WTC11 (cell line): ENCODE measurements around the gene PI4K2A. TPM values are rescaled to one million over a fixed set of nuclear protein-coding genes. Genes with fewer than 3 reads are reported as not detected.

ENCODE experiments used
- CBFB ChIP-seq: sonication (generic); formaldehyde crosslinking; IDR thresholded peaks from 2 replicates; pipeline ENCODE4 v1.8.1; 2022; ENCODE audit warnings: mild to moderate bottlenecking, low read depth, missing genetic modification reagents
- CREM ChIP-seq: sonication (generic); formaldehyde crosslinking; IDR thresholded peaks from 2 replicates; pipeline ENCODE4 v1.8.1; 2022; ENCODE audit warnings: mild to moderate bottlenecking, missing genetic modification reagents, moderate library complexity
- ESRRA ChIP-seq: sonication (generic); formaldehyde crosslinking; IDR thresholded peaks from 2 replicates; pipeline ENCODE4 v1.8.1; 2022; ENCODE audit warnings: mild to moderate bottlenecking, missing genetic modification reagents, borderline replicate concordance
- HMGA2 ChIP-seq: fragments of 250-450 bp; sonication (Bioruptor Pico); IDR thresholded peaks from 2 replicates; pipeline ENCODE4 v1.4.0; 2021; ENCODE audit warnings: mild to moderate bottlenecking, moderate library complexity
- NR3C1 ChIP-seq: sonication (generic); formaldehyde crosslinking; conservative IDR thresholded peaks from 2 replicates; pipeline ENCODE4 v1.8.1; 2023; ENCODE audit warnings: low read depth, mild to moderate bottlenecking, missing genetic modification reagents
- ZNF423 ChIP-seq: fragments of 250-450 bp; sonication (Bioruptor Pico); IDR thresholded peaks from 2 replicates; pipeline ENCODE4 v2.1.2; 2022; ENCODE audit warnings: mild to moderate bottlenecking, moderate library complexity
- total RNA-seq: library from RNA; stranded (reverse); gene quantifications from 3 replicates; pipeline ENCODE4 v1.2.3, GENCODE V29; 2021
- TF ChIP-seq, protein P1 (sequence below): sonication (generic); formaldehyde crosslinking; IDR thresholded peaks from 2 replicates; pipeline ENCODE4 v1.8.1; 2022; ENCODE audit warnings: missing genetic modification reagents, borderline replicate concordance
- TF ChIP-seq, protein P2 (sequence below): sonication (generic); formaldehyde crosslinking; IDR thresholded peaks from 2 replicates; pipeline ENCODE4 v1.8.0; 2022; ENCODE audit warnings: mild to moderate bottlenecking, missing genetic modification reagents
- TF ChIP-seq, protein P3 (sequence below): sonication (generic); formaldehyde crosslinking; IDR thresholded peaks from 2 replicates; pipeline ENCODE4 v1.8.1; 2023; ENCODE audit warnings: mild to moderate bottlenecking, missing genetic modification reagents, moderate library complexity
- TF ChIP-seq, protein P4 (sequence below): sonication (generic); formaldehyde crosslinking; IDR thresholded peaks from 2 replicates; pipeline ENCODE4 v1.8.0; 2023; ENCODE audit warnings: missing genetic modification reagents, mild to moderate bottlenecking, borderline replicate concordance

Gene PI4K2A
- total RNA-seq, 1 experiment from 2014 or later: 19.5 TPM

DNA sequence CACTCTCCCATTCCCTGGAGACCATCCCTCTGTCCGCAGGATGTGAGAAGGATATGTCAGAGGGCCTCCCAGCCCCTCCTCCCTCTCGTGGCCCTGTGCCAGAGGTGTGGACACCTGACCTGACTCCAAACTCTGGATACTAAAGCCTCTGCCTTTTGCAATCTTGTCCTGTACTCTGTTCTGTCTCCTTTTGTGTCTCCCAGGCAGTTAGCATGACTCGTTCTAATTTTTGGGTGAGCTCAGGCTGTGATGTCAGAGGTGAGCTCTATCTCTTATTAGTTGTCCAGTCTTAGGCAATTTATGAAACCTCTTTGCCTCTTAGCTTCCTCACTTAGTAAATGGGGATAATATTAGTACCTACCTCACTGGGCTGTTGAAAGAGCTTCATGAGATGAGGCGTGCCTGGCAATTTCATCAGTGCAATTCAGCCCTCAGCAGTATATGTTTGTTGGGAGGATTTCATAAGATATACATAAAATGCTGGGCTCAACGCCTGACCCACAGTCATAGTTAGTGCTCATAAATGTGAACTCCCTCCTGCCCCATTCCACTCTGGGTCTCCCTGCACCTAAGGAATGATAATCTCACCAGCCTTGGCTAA, 84.0 kb downstream of the PI4K2A start (continued):
- TF ChIP-seq, protein P1, sequence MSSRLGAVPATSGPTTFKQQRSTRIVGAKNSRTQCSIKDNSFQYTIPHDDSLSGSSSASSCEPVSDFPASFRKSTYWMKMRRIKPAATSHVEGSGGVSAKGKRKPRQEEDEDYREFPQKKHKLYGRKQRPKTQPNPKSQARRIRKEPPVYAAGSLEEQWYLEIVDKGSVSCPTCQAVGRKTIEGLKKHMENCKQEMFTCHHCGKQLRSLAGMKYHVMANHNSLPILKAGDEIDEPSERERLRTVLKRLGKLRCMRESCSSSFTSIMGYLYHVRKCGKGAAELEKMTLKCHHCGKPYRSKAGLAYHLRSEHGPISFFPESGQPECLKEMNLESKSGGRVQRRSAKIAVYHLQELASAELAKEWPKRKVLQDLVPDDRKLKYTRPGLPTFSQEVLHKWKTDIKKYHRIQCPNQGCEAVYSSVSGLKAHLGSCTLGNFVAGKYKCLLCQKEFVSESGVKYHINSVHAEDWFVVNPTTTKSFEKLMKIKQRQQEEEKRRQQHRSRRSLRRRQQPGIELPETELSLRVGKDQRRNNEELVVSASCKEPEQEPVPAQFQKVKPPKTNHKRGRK (CRISPR knock-in tag): no peak
- TF ChIP-seq HMGA2 (CRISPR knock-in tag) (no peak), NR3C1 (CRISPR knock-in tag) (no peak), CBFB (CRISPR knock-in tag) (no peak), ESRRA (CRISPR knock-in tag) (no peak), CREM (CRISPR knock-in tag) (no peak), ZNF423 (CRISPR knock-in tag) (no peak)
- TF ChIP-seq, protein P2, sequence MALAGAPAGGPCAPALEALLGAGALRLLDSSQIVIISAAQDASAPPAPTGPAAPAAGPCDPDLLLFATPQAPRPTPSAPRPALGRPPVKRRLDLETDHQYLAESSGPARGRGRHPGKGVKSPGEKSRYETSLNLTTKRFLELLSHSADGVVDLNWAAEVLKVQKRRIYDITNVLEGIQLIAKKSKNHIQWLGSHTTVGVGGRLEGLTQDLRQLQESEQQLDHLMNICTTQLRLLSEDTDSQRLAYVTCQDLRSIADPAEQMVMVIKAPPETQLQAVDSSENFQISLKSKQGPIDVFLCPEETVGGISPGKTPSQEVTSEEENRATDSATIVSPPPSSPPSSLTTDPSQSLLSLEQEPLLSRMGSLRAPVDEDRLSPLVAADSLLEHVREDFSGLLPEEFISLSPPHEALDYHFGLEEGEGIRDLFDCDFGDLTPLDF (CRISPR knock-in tag): no peak
- TF ChIP-seq, protein P3, sequence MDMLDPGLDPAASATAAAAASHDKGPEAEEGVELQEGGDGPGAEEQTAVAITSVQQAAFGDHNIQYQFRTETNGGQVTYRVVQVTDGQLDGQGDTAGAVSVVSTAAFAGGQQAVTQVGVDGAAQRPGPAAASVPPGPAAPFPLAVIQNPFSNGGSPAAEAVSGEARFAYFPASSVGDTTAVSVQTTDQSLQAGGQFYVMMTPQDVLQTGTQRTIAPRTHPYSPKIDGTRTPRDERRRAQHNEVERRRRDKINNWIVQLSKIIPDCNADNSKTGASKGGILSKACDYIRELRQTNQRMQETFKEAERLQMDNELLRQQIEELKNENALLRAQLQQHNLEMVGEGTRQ (CRISPR knock-in tag): no peak
- TF ChIP-seq, protein P4, sequence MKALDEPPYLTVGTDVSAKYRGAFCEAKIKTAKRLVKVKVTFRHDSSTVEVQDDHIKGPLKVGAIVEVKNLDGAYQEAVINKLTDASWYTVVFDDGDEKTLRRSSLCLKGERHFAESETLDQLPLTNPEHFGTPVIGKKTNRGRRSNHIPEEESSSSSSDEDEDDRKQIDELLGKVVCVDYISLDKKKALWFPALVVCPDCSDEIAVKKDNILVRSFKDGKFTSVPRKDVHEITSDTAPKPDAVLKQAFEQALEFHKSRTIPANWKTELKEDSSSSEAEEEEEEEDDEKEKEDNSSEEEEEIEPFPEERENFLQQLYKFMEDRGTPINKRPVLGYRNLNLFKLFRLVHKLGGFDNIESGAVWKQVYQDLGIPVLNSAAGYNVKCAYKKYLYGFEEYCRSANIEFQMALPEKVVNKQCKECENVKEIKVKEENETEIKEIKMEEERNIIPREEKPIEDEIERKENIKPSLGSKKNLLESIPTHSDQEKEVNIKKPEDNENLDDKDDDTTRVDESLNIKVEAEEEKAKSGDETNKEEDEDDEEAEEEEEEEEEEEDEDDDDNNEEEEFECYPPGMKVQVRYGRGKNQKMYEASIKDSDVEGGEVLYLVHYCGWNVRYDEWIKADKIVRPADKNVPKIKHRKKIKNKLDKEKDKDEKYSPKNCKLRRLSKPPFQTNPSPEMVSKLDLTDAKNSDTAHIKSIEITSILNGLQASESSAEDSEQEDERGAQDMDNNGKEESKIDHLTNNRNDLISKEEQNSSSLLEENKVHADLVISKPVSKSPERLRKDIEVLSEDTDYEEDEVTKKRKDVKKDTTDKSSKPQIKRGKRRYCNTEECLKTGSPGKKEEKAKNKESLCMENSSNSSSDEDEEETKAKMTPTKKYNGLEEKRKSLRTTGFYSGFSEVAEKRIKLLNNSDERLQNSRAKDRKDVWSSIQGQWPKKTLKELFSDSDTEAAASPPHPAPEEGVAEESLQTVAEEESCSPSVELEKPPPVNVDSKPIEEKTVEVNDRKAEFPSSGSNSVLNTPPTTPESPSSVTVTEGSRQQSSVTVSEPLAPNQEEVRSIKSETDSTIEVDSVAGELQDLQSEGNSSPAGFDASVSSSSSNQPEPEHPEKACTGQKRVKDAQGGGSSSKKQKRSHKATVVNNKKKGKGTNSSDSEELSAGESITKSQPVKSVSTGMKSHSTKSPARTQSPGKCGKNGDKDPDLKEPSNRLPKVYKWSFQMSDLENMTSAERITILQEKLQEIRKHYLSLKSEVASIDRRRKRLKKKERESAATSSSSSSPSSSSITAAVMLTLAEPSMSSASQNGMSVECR (CRISPR knock-in tag): no peak

Other genes starting within 250 kb of the PI4K2A start
- 44.9 to 56.6 TPM (median 45.6 TPM) in 3 replicates for gene RRP12, start 239.3 kb upstream of the PI4K2A start, total RNA-seq
- 833 to 990 TPM (median 989 TPM) in 3 replicates for gene PGAM1, start 214.5 kb upstream of the PI4K2A start, total RNA-seq
- 48.4 to 53.7 TPM (median 50.0 TPM) in 3 replicates for gene EXOSC1, start 194.7 kb upstream of the PI4K2A start, total RNA-seq
- 39.6 to 44.4 TPM (median 44.0 TPM) in 3 replicates for gene ZDHHC16, start 194.5 kb upstream of the PI4K2A start, total RNA-seq
- gene MMS19, start 142.2 kb upstream of the PI4K2A start, total RNA-seq: 135 to 153 TPM (median 141 TPM) in 3 replicates
- gene UBTD1, start 141.7 kb upstream of the PI4K2A start, total RNA-seq: 29.1 to 35.7 TPM (median 31.2 TPM) in 3 replicates
- gene ANKRD2, start 67.9 kb upstream of the PI4K2A start, total RNA-seq: not detected in 3 replicates
- gene HOGA1, start 56.3 kb upstream of the PI4K2A start, total RNA-seq: 0.15 to 0.62 TPM (median 0.55 TPM) in 3 replicates
- 0.21 to 0.34 TPM in 2 of 3 replicates, not detected in the other for gene C10orf62, start 51.0 kb upstream of the PI4K2A start, total RNA-seq
- gene MORN4, start 7.2 kb upstream of the PI4K2A start, total RNA-seq: 21.8 to 27.1 TPM (median 24.0 TPM) in 3 replicates
- 8.1 to 9.8 TPM (median 9.0 TPM) in 3 replicates for gene AVPI1, start 46.6 kb downstream of the PI4K2A start, total RNA-seq
- 36.8 to 37.7 TPM (median 36.9 TPM) in 3 replicates for gene MARVELD1, start 73.1 kb downstream of the PI4K2A start, total RNA-seq
- gene ZFYVE27, start 96.5 kb downstream of the PI4K2A start, total RNA-seq: 23.2 to 26.9 TPM (median 26.0 TPM) in 3 replicates
- 2.4 to 3.5 TPM (median 3.1 TPM) in 3 replicates for gene SFRP5, start 131.3 kb downstream of the PI4K2A start, total RNA-seq
- 0.07 to 0.24 TPM (median 0.07 TPM) in 3 replicates for gene GOLGA7B, start 209.2 kb downstream of the PI4K2A start, total RNA-seq